ENCODE data around the gene FAM200C. TPM values are rescaled to one million over a fixed set of nuclear protein-coding genes. Genes with fewer than 3 reads are reported as not detected.

The FAM200C gene
- total RNA-seq, 1 donor from 2014 or later = 1.1 TPM

DNA sequence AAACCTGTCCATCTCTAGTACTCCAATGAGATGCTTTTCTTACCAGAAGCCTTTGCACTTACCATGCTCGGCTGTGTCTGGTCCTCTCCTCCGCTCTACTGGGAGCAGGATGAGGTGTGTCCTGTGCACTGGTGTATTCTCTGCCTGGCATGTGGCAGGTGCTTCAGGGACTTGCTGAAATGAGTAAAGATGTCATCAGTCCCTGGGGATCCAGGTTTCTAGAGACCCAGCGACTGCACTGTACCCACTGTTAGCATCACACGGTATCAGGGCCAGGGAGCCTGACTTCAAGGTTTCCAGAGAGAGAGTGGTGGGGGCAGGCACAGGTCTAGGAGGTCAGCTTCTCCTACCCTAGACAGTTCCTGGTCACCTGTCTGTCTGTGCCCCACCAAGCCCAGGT is 32.3 kb upstream of the FAM200C start:
- Histone ChIP-seq H3K4me3 (ENCODE audit: low read depth, low read length) (no peak overlapping the region), H3K36me3 (ENCODE audit: control insufficient read depth, insufficient read depth, low read length) (no peaks in the 10 kb centered on the region), H3K27me3 (ENCODE audit: control insufficient read depth, insufficient read depth, low read length) (no peaks in the 10 kb centered on the region)
- DNase-seq (ENCODE audit: low read depth) (no peak), FAIRE-seq (no peak)
- TF ChIP-seq, protein P1, sequence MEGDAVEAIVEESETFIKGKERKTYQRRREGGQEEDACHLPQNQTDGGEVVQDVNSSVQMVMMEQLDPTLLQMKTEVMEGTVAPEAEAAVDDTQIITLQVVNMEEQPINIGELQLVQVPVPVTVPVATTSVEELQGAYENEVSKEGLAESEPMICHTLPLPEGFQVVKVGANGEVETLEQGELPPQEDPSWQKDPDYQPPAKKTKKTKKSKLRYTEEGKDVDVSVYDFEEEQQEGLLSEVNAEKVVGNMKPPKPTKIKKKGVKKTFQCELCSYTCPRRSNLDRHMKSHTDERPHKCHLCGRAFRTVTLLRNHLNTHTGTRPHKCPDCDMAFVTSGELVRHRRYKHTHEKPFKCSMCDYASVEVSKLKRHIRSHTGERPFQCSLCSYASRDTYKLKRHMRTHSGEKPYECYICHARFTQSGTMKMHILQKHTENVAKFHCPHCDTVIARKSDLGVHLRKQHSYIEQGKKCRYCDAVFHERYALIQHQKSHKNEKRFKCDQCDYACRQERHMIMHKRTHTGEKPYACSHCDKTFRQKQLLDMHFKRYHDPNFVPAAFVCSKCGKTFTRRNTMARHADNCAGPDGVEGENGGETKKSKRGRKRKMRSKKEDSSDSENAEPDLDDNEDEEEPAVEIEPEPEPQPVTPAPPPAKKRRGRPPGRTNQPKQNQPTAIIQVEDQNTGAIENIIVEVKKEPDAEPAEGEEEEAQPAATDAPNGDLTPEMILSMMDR (IDR thresholded peaks at IDR 0.05; ENCODE audit: insufficient read depth, low read length, severe bottlenecking) = no peak

DNA sequence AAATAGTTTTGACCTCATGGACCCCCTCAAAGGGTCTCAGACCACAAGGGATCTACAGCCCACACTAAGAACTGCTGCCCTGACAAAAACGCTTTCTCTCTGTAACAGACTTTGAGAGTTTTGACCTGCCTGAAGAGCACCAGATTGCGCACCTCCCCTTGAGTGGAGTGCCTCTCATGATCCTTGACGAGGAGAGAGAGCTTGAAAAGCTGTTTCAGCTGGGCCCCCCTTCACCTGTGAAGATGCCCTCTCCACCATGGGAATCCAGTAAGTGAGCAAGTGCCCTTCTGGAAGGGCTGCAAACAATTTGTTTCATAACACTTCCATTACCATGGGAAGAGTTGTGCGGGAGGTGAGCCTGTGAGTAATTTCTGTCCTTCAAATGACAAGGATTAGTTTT is 27.8 kb upstream of the FAM200C start:
- H3K36me3 ChIP-seq (ENCODE audit: control insufficient read depth, insufficient read depth, low read length) = no peaks in the 10 kb centered on the region
- FAIRE-seq = no peak

DNA sequence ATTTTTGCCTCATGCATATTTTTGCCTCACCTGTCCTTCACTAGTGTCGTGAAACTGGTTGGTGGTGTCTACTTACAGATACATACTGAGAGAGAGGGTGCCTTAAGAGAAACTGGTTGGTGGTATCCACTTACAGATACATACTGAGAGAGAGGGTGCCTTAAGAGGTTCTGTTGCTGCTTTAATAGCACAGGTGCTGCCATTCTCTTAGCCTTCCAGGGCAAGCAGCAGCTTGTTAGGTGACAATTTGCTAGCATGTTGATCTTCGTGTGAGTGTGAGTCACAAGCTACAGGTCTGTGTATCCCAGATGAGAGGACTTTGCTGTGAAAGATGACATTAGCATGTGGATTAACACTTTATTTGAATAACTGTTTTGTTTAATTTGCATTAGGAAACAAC is 23.2 kb upstream of the FAM200C start:
- peak; percentile 18 for FAIRE-seq
- H3K27me3 ChIP-seq (ENCODE audit: control insufficient read depth, insufficient read depth, low read length) = no peaks in the 10 kb centered on the region
- TF ChIP-seq, protein P1 (IDR thresholded peaks at IDR 0.05; ENCODE audit: insufficient read depth, low read length, severe bottlenecking) = no peak
- no peaks in the 10 kb centered on the region for H3K36me3 ChIP-seq (ENCODE audit: control insufficient read depth, insufficient read depth, low read length)
- H3K4me3 ChIP-seq (ENCODE audit: low read depth, low read length) = no peak overlapping the region
- peak; percentile 96 for DNase-seq (ENCODE audit: low read depth)

More for the DNA sequence above, 27.8 kb upstream of the FAM200C start:
- Histone ChIP-seq H3K27me3 (ENCODE audit: control insufficient read depth, insufficient read depth, low read length) (no peaks in the 10 kb centered on the region), H3K4me3 (ENCODE audit: low read depth, low read length) (no peak overlapping the region)
- TF ChIP-seq, protein P1 (IDR thresholded peaks at IDR 0.05; ENCODE audit: insufficient read depth, low read length, severe bottlenecking) = no peak
- DNase-seq (ENCODE audit: low read depth) = no peak

DNA sequence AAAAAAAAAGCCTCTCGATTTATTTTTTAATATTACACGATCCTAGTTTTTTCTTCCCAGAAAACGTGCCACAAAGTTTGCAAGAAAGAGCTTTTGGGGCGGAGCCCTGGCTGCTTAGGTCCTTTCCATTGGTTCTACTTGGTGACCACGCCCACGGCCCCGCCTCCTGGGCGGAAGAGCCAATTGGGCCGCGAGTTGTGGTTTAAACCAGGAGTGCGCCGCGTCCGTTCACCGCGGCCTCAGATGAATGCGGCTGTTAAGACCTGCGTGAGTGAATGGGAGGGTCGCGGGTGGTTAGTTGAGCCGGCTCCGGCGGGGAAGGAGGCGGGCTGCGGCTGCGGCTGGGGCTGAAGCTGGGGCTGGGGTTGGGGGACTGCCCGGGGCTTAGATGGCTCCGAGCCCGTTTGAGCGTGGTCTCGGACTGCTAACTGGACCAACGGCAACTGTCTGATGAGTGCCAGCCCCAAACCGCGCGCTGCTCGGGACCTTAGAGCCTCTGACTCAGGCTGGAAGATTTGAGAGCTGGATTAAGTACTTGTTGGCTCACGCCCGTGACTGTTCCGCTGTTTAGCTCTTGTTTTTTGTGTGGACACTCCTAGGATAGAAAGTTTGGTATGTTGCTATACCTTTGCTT is 21.9 kb upstream of the FAM200C start, which contains the start of gene PTTG1:
PTTG1 (plus strand) TSS at position 231 of the 634 bp plus-strand sequence. CDS start 458 bp downstream, outside the sequence.
- no peaks in the 10 kb centered on the region for H3K27me3 ChIP-seq (ENCODE audit: control insufficient read depth, insufficient read depth, low read length)
- TF ChIP-seq, protein P1 (IDR thresholded peaks at IDR 0.05; ENCODE audit: insufficient read depth, low read length, severe bottlenecking) = no peak
- H3K4me3 ChIP-seq (ENCODE audit: low read depth, low read length) = peak within 1 kb of the TSS; percentile 51
- DNase-seq (ENCODE audit: low read depth) = peak; percentile 94
- FAIRE-seq = peak; percentile 86
- H3K36me3 ChIP-seq (ENCODE audit: control insufficient read depth, insufficient read depth, low read length) = no peaks in the 10 kb centered on the region

DNA sequence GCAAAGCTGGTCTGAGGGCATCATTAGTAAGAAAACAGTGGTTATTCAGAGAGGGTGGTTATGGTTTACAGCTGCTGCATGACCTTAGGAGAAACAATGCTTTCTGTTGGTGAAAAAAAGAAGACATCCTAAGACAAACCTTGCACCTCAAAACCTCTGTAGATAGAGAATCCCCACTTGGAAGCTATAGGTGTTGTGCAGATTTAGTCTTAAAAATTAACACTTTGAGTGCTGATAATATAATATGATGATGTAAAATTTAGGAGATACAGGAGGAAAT is 20.4 kb upstream of the FAM200C start:
- no peak for FAIRE-seq
- H3K36me3 ChIP-seq (ENCODE audit: control insufficient read depth, insufficient read depth, low read length) = no peaks in the 10 kb centered on the region

More for the DNA sequence above, 20.4 kb upstream of the FAM200C start:
- no peak for DNase-seq (ENCODE audit: low read depth)
- Histone ChIP-seq H3K27me3 (ENCODE audit: control insufficient read depth, insufficient read depth, low read length) (no peaks in the 10 kb centered on the region), H3K4me3 (ENCODE audit: low read depth, low read length) (no peak overlapping the region)
- TF ChIP-seq, protein P1 (IDR thresholded peaks at IDR 0.05; ENCODE audit: insufficient read depth, low read length, severe bottlenecking) = no peak

Measured in bronchial epithelial cell (primary cell).